Activated T-cell treated with anti-CD3 and anti-CD28 coated beads for 4 hours (primary cell): ENCODE results near the gene VMAC.

Source experiments
- DNase-seq: peaks from one replicate; pipeline ENCODE4 v3.0.0-alpha.2; 2020

Gene VMAC

GRCh38 chr19:5932609-5933262, 28.1 kb downstream of the VMAC start:
- DNase-seq, result no peak

DNA sequence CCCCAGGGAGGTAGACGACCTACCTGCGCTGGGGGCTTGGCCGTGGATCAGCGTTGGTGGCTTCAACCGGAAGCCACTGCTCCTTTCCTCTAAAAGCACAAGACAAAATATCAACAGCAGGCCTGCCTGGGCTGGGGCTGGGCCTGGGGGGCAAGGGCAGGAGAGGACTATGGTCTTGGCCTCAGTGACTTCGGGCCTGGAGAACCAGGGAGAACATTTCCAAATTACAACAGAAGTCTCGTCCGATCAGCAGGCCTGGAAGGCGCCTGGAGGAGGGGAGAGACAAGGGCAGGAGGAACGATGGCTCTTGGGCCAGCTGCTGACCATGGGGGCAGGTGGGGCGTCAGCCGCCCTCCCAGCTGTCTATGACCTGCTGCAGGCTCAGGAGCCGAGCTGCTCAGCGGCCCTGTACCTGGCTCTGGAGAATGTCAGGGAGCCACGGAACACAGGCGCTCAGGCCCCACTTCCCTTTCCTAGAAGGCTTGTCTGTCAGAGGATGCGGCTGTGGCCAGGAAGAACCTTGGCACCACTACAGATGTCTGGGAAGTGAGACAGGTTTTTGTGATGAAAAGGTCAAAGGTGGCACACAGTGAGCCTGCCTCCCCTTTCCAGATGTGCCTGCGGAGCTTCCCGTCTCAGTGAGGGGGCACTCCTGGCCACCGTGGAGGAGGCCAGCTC, 28.9 kb downstream of the VMAC start:
- no peak for DNase-seq

GRCh38 chr19:5934069-5934401, 29.4 kb downstream of the VMAC start:
- DNase-seq, result no peak

DNA sequence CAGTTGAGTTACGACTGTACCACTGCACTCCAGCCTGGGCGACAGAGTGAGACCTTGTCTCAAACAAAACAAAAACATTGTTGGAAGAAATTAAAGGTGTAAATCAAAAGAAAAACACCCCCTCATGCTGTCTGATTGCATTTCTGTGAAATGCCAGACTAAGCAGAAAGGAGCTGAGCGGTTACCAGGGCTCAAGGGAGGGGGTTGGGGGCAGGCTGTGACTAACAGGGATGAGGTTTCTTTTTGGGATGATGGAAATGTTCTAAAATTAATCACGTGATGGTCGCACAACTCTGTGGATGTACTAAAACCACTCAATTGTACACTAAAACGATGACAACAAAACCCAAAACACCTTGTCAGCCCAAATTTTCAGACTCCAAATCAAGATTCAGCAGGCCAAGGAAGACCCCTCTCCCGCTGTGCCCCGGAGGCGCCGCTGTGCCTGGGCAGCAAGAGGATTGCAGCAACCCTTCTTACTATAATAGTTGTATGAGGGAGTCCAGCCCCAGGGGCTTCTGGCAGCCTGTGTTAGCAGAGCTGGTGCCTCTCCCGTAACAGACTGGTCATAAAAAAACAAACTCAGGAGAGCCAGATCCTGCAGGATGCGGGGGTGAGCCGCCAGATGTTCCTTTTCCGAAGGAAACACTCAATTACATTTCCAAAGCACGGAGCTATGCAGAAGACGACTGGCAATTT, 30.3 kb downstream of the VMAC start:
- DNase-seq, result no peak

- no peak for DNase-seq
Measured at GRCh38 chr19:5935473-5936291, 31.0 kb downstream of the VMAC start.

DNA sequence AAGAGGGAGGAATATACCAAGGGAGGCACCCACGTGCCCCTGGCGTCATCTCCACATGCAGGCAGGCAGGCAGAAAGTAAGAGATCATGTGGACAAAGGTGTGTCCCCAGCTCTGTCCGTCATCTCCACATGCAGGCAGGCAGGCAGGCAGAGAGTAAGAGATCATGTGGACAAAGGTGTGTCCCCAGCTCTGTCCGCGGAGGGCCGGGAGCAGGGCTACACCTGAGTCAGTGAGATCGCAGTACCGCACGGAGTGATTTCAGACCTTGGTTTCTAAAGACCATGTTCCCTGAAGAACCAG, 31.6 kb downstream of the VMAC start:
- DNase-seq, result no peak

DNA sequence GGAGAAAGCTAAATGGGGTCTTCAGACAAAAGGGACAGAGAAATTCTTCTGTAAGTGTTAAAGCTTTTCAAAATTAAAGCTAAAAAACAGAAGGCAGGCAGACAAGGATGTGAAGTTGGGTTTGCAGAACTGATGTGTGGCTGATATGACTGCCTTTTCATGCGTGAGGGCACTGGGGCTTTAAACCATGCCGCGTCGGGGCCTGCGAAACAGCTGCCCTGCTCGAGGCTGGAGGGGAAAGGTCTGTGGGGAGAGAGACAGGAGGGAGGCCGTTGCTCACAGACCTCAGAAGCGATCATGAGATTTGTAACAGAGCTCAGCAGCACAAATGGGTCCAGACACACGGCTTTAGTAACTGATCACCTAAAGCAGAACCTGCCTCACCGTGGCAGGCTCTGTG, 32.9 kb downstream of the VMAC start:
- no peak for DNase-seq

GRCh38 chr19:5940260-5941208, 35.9 kb downstream of the VMAC start:
- no peak for DNase-seq

DNA sequence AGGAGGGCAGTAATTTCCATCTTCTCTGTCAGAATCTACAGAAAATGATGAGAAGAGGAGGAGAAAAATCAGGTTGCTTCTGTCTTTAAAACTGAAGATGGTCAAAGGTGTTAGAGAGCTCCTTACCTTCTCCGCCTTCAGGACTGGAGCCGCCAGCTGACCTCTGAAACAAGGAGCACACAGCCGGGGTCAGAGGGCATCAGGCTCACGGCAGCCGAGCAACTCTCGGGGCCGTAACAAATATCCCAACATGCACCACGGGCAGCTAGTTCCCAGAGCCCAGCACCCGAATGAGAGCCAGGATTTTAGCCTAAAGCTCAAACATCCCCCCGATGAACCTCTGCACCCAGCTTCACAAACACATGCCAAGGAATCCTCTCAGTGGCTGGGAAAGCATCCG, 37.0 kb downstream of the VMAC start:
- no peak for DNase-seq

DNA sequence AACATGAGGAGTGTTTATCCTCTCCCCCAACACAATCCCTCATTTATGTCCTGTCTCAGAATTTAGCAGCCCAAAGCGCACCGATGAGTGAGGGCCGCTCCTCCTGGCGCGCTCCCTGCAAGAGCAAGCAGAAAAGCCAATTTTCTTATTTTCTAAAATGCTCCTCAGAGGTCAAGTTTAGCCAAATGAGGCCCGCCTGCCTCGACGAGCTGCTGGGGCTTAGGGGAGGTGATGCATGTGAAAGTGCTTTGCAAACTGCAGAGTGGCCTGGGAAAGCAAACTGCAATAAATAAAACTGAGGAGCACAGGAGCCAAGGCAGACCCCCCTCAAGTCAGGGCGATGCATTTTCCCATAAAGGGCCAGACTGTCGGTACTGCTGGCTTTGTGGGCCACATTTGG, 38.4 kb downstream of the VMAC start:
- DNase-seq, result no peak

DNA sequence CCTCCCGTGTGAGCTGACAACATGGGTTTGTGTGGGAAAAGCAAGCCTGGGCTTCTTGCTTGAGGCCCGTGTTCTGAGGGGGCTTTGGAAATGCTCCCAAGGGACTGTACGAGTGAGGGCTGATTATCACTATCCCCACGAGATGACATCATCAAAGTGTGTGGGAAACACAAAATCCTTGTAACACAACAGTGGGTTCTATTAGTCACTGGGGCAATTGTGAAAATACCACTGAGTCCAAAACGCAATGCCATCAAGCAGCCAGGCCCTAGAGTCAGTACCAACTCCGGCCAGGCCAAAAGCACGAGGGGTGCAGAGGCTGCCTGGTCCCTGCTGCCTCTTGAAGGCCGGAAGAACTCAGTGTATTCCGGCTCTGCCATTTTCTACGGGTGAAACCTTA, 39.0 kb downstream of the VMAC start:
- DNase-seq, result no peak

DNA sequence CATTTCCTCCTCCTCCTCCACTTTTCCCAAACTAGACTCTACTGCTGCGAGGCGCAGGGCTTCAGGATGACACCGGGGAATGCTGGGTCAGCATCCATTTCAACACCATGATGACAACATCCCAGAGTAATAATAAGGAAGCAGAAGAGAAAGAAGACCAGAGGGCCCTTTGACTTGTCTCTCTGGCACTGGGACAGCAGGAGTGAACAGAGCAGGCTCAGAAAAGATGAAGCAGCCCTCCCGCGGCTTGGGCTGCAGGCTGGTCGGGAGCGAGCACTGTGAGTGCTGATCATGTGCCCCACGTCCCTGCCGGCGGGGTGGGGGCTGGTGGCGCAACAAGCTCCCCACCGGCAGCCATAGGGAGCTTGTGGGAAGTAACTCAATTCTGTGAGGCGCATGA, 42.8 kb downstream of the VMAC start:
- DNase-seq, result no peak

GRCh38 chr19:5948752-5949564, 44.3 kb downstream of the VMAC start:
- DNase-seq, result no peak

DNA sequence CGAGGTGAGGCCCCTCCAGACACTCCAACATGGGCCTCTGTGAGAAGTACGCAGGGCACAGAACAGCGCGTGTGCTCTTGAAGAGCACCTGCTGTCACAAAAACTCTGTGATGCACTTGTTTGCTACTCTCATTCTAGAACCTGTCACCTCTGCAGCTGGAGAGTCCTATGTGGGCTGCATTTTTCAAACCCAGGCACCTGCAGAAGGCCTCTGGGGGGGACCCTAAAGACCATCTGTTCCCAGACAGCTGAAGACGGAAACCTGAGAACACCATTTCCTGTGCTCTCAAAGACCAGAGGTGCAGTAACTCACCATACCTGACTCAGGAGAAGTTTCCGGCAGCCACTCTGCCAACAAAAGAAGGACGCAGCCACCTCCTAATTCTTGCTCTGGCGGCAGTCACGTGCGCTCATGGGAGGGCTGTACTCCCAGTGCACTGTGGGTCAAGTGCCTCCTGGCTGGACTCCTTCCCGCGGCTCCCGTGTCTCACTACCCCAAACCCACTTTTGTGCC, 45.2 kb downstream of the VMAC start:
- no peak for DNase-seq

DNA sequence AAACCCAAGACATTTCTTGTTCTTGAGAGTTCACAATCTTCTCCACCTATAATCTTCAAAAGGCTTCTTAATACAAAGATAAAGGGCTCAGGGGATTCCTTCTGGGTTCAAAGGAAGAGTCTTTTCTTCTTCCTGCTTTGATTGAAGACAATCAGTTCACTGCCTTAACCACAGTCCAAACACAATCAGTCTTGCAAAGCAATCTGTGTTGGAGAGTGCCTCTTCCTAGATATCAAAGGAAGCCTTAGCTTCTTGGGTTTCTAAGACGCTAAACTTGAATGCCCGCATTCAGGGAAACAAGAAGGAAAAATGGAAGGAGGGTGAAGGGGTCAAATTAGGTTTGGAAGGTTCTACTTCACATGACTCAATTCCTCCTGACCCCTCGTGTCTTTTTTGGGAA, 46.1 kb downstream of the VMAC start:
- DNase-seq, result no peak

- DNase-seq, result no peak
Measured at GRCh38 chr19:5951338-5951861, 46.7 kb downstream of the VMAC start.

- no peak for DNase-seq
Measured at GRCh38 chr19:5952193-5953029, 47.7 kb downstream of the VMAC start.

DNA sequence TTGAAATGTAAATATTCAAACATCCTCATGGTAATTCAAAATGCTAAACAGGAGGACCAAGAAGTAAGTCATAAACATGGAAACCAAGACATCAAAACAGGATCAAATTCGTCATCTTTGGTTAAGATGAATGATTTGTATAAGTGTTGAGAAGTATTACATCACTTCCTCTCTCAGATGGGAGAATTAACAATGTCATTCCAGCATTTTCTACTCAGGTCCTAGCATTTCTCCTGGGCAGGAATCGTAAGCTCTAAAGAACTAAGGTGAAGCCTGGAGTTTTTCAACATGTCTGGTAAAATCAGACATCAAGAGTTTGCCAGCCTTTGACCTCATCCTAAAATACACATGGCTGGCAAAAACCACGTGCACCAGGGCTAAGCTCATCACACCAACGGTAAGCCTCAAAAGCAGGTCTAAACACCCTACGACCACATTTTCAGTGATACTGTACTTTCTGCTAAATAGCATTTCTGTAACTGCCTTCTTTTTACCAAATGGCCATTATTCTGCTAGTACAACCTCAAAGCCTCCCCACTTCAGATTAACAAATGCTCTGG, 48.4 kb downstream of the VMAC start:
- DNase-seq, result no peak

DNA sequence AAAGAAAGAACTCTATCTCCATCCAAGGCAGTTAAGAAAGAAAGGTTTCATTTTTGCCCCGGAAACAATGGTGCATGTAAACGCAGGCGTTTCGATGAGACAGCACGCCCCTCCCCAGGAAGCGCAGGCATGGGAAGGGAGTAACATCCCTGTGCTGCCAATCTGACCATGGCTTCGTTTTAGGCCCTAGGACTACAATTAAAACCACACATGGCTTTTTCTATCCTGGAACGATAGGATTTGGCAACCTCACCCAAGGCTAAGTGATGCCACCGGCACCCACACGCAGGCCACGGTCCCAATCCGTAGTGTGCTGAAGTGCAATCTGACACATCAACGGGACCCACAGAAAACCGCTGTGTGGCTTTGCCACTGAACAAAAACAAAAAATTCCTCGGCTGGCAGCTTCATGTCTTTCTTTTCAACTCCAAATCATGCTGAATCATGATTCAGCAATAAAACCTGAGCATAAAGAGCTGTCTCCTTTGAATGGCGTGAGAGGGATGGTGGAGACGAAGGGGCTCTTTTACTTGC, 49.1 kb downstream of the VMAC start:
- peak; percentile 21 for DNase-seq

DNA sequence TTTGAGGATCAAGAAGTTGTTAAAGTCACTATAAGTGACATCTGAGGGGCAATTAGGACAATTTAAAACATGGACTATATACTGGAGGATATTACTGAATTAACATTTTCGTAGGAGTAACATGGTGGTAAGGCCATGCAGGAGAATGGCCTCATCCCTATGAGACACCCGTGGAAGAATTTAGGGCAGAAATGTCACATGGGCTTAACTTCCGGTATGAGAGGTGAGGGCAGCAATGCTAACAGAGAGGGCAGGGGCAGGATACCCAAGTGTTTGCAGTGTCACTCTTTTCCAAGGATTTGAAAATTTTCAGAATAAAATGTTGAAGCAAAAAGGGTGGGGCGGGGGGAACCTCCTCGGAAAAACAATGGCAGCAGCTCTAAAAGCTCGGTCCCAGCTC, 49.6 kb downstream of the VMAC start:
- no peak for DNase-seq
